Measurements from ENCODE around the gene MRGPRX2. TPM values are rescaled to one million over a fixed set of nuclear protein-coding genes. Genes with fewer than 3 reads are reported as not detected.

MRGPRX2 gene
- total and polyA plus RNA-seq, 2 of the 13 experiments (the other 11 are each of a cell fraction or from before 2014, with no cell fraction given), result not detected

GRCh38 chr11:19013181-19013857, 47.2 kb downstream of the MRGPRX2 start:
- FAIRE-seq (no peak), DNase-seq (ENCODE audit: low spot score) (no peak), ATAC-seq (no peak; the same call in 2 of the 3 replicates)
- no peak overlapping the region for H3K27ac ChIP-seq (ENCODE audit: extremely low read length, insufficient read depth, low read length)
- H3K79me2 ChIP-seq (ENCODE audit: insufficient read depth, low read length), result no peaks in the 10 kb centered on the region
- H3K9me3 ChIP-seq (ENCODE audit: low read length), result no peaks in the 10 kb centered on the region
- no peaks in the 10 kb centered on the region for H3K27me3 ChIP-seq (ENCODE audit: control insufficient read depth in 1 of 2, insufficient read depth in 2 of 2, low read length in 2 of 2)
- H4K20me1 ChIP-seq (ENCODE audit: insufficient read depth, low read length), result no peaks in the 10 kb centered on the region
- intact Hi-C loops (cut with micrococcal nuclease; ENCODE audit: unreplicated experiment), result no loop called here
- H3K4me3 ChIP-seq (replicated peaks in 1 of 3; ENCODE audit: insufficient read depth in 1 of 3, low read depth in 2 of 3, low read length in 3 of 3), result no peak overlapping the region
- H3K4me1 ChIP-seq (ENCODE audit: insufficient read depth, low read length), result no peaks in the 10 kb centered on the region
- TF ChIP-seq HNF1B (CRISPR knock-in tag; IDR thresholded peaks at IDR 0.05) (no peak), CTCF (CRISPR knock-in tag; IDR thresholded peaks at IDR 0.05) (peak; percentile 26; the same call in 1 of the 2 replicates)
- H2AFZ ChIP-seq (ENCODE audit: low read length), result no peak overlapping the region
- in situ Hi-C loops (cut with HindIII; ENCODE audit: extremely low pct_ligation_motif_present, low pct_unique_long_range_greater_than_20kb), result no loop called here
- POLR2A ChIA-PET, result no interaction called here
- CTCF ChIA-PET (ENCODE audit: low intra/inter-chr PET ratio, low total read pairs), result no interaction called here
- H3K4me2 ChIP-seq (ENCODE audit: low read depth, low read length), result no peak overlapping the region
- BruUV-seq (replicated peaks), result no TSS peak
- 0% methylated on average over 3 of the region's 3 CpGs for WGBS (ENCODE audit: low lambda C conversion rate)
- no peak overlapping the region for H3K9ac ChIP-seq (ENCODE audit: insufficient read depth, low read depth, low read length)
- no peaks in the 10 kb centered on the region for H3K36me3 ChIP-seq (replicated peaks in 1 of 2; ENCODE audit: control insufficient read depth in 1 of 2, insufficient read depth in 2 of 2, low read length in 2 of 2)

- in situ Hi-C loops (cut with HindIII; ENCODE audit: extremely low pct_ligation_motif_present, low pct_unique_long_range_greater_than_20kb), result no loop called here
- Histone ChIP-seq H3K4me2 (ENCODE audit: low read depth, low read length) (no peak overlapping the region), H3K36me3 (replicated peaks in 1 of 2; ENCODE audit: control insufficient read depth in 1 of 2, insufficient read depth in 2 of 2, low read length in 2 of 2) (no peaks in the 10 kb centered on the region), H3K4me3 (replicated peaks in 1 of 3; ENCODE audit: insufficient read depth in 1 of 3, low read depth in 2 of 3, low read length in 3 of 3) (no peak overlapping the region), H3K27ac (ENCODE audit: extremely low read length, insufficient read depth, low read length) (no peak overlapping the region), H3K4me1 (ENCODE audit: insufficient read depth, low read length) (no peaks in the 10 kb centered on the region), H3K79me2 (ENCODE audit: insufficient read depth, low read length) (no peaks in the 10 kb centered on the region), H4K20me1 (ENCODE audit: insufficient read depth, low read length) (no peaks in the 10 kb centered on the region), H3K9ac (ENCODE audit: insufficient read depth, low read depth, low read length) (no peak overlapping the region), H3K27me3 (ENCODE audit: control insufficient read depth in 1 of 2, insufficient read depth in 2 of 2, low read length in 2 of 2) (no peaks in the 10 kb centered on the region), H3K9me3 (ENCODE audit: low read length) (no peaks in the 10 kb centered on the region), H2AFZ (ENCODE audit: low read length) (no peak overlapping the region)
- ChIA-PET CTCF (ENCODE audit: low intra/inter-chr PET ratio, low total read pairs) (no interaction called here), POLR2A (no interaction called here)
- no peak for DNase-seq (ENCODE audit: low spot score)
- BruUV-seq (replicated peaks), result no TSS peak
- ATAC-seq, result no peak
- intact Hi-C loops (cut with micrococcal nuclease; ENCODE audit: unreplicated experiment), result no loop called here
- no peak for FAIRE-seq
- TF ChIP-seq DZIP1 (CRISPR knock-in tag; IDR thresholded peaks at IDR 0.05) (no peak), ATAD3A (CRISPR knock-in tag; IDR thresholded peaks at IDR 0.05) (no peak), RARA (CRISPR knock-in tag; IDR thresholded peaks at IDR 0.05) (no peak), ZNF652 (CRISPR knock-in tag; IDR thresholded peaks at IDR 0.05; ENCODE audit: borderline replicate concordance, low read depth) (no peak), SMC3 (IDR thresholded peaks at IDR 0.05; ENCODE audit: low read length) (no peak), THAP9 (CRISPR knock-in tag; IDR thresholded peaks at IDR 0.05; ENCODE audit: borderline replicate concordance) (no peak), PTBP1 (IDR thresholded peaks at IDR 0.05; ENCODE audit: low read depth, low read length, poor library complexity, severe bottlenecking) (no peak)
These were observed 47.9 kb downstream of the MRGPRX2 start for GRCh38 chr11:19012636-19013035.
